HFF-Myc (cell line): ENCODE results near the gene TUSC2.

Source experiments
- DNase-seq: peaks from one replicate; pipeline ENCODE4 v3.0.0-alpha.2; 2011; ENCODE audit warnings: low read depth; ENCODE audit errors: extremely low read depth
- H3K4me3 ChIP-seq: replicated peaks from 2 replicates; pipeline ENCODE4 v1.5.1; 2011; ENCODE audit warnings: low read depth, mild to moderate bottlenecking, control low read depth, low read length
- TF ChIP-seq, protein P1 (sequence below): IDR thresholded peaks from 2 replicates; pipeline ENCODE4 v1.5.1; 2012; ENCODE audit warnings: mild to moderate bottlenecking, low read depth, low read length, control low read depth; ENCODE audit errors: missing control alignments

TUSC2 gene

DNA sequence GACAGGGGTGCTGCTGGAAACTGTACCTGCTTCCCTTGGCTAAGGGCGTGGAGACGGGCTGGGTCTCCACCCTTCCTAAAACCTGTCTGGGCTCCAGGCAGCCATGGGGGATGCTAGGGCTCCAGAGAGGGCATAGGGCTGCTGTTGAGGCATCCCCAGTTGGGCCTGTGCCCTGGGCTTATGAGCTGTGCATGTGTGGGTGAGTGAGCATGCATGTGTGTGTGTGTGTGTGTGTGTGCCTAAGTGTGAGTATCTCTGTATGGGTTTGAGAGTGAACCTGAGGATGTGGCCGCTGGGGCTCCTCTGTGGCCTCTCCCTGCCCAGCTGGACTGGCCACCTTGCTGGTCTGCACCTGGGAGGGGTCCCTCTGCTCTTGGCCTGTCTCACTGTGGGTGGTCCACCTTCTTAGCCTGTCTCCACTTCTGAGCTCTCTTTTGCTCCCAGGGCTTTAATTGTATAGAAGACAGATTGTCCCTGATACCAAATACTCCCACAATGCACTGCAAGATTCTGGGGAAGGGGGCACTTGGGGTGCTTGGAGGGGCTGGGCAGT lies 43.2 kb upstream of the TUSC2 start:
- no peak overlapping the region for H3K4me3 ChIP-seq
- TF ChIP-seq, protein P1, sequence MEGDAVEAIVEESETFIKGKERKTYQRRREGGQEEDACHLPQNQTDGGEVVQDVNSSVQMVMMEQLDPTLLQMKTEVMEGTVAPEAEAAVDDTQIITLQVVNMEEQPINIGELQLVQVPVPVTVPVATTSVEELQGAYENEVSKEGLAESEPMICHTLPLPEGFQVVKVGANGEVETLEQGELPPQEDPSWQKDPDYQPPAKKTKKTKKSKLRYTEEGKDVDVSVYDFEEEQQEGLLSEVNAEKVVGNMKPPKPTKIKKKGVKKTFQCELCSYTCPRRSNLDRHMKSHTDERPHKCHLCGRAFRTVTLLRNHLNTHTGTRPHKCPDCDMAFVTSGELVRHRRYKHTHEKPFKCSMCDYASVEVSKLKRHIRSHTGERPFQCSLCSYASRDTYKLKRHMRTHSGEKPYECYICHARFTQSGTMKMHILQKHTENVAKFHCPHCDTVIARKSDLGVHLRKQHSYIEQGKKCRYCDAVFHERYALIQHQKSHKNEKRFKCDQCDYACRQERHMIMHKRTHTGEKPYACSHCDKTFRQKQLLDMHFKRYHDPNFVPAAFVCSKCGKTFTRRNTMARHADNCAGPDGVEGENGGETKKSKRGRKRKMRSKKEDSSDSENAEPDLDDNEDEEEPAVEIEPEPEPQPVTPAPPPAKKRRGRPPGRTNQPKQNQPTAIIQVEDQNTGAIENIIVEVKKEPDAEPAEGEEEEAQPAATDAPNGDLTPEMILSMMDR, result no peak
- DNase-seq, result no peak

DNA sequence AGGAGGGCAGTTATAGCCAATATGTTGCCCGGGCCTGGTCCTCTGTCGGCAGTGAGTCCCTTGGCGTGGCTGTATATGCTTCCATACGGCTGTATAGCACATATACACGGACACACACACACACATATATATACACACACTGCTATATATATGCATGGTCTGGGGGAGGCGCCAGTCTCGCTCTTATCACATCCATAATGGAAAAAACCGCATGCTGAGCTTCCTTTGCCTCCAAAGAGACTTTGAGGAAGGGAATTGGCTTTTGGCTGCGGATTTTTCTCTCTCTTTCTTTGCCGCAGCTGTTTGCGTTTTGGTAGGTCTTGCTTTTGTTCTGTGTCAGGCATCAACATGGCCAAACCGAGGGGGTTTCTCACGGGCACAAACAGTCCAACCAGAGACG lies 42.6 kb upstream of the TUSC2 start:
- TF ChIP-seq, protein P1, result peak; percentile 27
- no peak overlapping the region for H3K4me3 ChIP-seq
- no peak for DNase-seq

DNA sequence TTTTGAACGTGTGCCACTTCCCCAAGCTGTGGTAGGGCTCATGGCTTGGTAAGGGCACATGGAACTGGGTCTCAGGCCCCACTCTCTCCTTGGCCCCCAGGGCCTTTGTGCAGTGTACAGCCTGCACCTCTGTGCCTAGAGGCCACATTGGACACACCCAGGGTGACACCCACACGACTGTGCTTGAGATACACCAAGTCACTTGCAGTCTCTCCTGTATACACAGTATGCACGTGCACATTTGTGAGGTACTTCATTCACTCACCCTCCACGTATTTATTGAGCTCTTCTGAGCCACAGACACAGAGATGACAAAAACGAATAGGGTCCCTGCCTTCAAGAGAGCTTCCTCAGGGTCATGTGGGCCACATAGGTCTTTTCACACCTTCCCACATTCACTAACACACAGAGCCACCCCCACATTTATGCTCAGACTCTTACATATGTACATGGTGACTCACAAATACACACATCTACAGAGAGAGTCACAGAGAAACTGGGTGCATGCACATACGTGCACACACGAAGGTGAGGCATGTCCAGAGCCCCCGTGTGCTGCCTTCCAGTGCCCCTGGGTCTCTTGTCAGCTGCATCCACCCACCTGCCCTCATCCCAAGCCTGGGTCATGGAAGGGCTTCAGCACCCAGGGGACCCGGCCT lies 41.1 kb upstream of the TUSC2 start:
- TF ChIP-seq, protein P1, result no peak
- DNase-seq, result no peak
- H3K4me3 ChIP-seq, result no peak overlapping the region

DNA sequence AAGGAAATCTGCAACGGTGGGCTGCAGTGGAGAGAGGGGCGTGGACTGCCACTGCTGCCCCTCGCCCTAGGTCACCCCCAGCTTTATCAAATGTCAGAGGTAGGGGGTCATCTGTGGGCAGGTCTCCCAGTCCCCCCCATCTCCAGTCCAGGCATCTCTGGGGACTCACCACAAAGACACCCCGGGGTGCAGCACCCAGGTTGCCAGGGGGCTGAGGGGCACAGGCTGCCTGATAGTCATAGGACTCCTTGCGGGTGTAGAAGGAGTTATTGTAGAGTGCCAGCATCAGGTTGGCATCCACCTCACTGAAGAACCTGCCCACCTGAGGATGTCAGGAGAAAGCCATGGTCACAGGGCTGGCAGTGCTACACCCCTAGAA lies 37.8 kb upstream of the TUSC2 start:
- H3K4me3 ChIP-seq, result no peak overlapping the region; the same call in 1 of the 2 replicates
- no peak for DNase-seq
- TF ChIP-seq, protein P1, result no peak

DNA sequence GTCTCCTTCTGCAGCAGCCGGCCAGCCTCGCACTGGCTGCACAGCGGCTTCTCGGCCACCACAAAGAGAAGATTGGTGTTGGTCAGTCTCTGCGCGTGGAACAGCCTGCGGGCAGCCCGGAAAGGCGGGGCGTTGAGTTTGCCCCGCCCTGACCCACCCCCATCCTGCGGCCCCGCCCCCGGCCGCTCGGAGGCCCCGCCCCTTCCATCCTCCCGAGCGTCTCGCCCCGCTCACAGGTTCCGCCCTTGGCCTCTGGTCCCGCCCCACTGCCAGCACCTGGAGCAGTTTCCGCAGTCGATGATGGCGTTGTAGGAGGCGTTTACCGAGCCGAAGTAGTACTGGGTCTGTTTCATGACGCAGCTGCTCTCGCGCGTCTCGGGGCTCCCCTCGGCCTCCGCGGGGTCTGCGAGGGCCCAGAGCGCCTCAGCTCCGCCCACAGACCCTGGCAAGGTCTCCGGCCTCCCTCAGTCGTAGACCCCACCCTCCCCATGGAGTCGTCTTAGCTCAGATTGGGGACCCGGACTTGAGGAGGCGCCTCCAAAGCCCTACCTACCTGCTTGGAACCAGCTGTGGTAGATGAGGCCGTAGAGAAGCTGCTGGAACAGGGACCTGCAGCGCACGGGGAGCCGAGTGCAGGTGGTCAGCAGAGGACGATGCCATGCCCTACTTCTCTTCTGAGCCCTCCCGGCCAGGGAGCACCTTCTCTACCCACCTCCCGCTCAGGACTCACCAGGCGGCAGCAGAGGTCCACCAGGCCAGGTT lies 37.2 kb upstream of the TUSC2 start:
- no peak for DNase-seq
- TF ChIP-seq, protein P1, result no peak
- H3K4me3 ChIP-seq, result peak overlapping the region; percentile 39

DNA sequence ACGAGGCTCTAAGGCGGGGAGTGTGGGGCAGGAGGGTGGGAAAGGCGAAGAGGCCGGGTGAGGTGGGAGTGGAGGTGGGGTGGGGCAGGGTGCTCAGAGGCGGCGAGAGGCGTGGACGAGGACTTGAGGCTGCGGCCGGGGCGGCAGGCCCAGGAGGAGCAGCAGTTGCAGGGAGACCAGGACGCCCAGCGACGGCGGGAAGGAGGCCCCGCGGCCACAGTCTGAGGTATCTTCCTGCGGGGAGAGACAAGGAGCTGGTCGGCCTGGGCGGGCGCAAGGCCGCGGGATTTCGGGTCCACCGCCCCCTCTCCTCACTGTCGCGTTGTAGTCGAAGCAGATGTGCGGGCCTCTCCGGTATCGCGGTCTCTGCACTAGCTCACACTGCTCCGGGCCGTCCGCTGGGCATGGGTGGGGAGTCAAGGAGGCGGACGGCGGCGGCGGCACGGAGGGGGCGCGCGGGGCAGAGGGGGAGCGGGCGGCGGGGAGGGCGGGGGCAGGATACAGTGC lies 36.6 kb upstream of the TUSC2 start:
- TF ChIP-seq, protein P1, result no peak
- no peak for DNase-seq
- H3K4me3 ChIP-seq, result peak overlapping the region; percentile 39
